Stimulated activated naive CD8-positive, alpha-beta T cell treated with anti-CD3 and anti-CD28 coated beads, Interleukin-15, Interleukin-2, amounts not matched to agents 100 U/mL and 50 U/mL, for 24 hours (primary cell): Measurements from ENCODE around the gene CXCR5.
A peak's percentile ranks its signal among the peaks of the same experiment; 100 is the strongest.
"Not testable (repeated sequence)": the region's sequence is repeated elsewhere in the genome, so short reads cannot be mapped to it uniquely, and the experiment has no call there.

Experiments used
- ATAC-seq: fragments of 150-1000 bp; cut with Tn5 transposase; one replicate; pipeline ENCODE4 v1.10.0; 2021
- DNase-seq: peaks from one replicate; pipeline ENCODE4 v3.0.0; 2021

The CXCR5 gene, protein sequence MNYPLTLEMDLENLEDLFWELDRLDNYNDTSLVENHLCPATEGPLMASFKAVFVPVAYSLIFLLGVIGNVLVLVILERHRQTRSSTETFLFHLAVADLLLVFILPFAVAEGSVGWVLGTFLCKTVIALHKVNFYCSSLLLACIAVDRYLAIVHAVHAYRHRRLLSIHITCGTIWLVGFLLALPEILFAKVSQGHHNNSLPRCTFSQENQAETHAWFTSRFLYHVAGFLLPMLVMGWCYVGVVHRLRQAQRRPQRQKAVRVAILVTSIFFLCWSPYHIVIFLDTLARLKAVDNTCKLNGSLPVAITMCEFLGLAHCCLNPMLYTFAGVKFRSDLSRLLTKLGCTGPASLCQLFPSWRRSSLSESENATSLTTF

DNA sequence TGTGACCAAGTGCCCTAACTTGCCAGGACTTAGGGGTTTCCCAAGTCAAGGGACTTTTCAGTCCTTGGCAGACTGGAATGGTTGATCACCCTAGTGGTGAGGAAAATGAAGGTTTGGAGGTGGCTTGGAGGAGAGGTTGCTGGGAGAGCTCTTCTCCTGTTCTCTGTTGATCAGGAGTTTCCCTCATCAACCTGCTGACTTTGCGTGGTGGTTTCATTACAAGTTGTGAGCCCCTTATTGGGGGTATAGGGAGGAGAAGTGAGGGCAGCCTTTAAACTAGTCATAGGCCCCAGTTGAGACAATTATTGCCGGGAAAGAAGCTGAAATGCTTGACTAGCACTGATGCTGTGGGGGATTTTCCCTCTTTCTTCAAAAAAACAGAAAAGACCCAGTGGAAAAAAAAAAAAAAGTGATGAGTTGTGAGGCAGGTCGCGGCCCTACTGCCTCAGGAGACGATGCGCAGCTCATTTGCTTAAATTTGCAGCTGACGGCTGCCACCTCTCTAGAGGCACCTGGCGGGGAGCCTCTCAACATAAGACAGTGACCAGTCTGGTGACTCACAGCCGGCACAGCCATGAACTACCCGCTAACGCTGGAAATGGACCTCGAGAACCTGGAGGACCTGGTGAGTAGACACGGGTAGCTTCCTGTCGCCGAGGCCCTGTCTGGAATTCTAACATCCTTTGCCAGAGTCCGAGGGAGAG lies at the start of gene CXCR5:
Gene CXCR5, plus strand, starts transcription at position 525 of the 704 bp plus-strand sequence. Its CDS starts 50 bp downstream, at position 575.
- ATAC-seq (peak; percentile 68), DNase-seq (peak; percentile 61)

DNA sequence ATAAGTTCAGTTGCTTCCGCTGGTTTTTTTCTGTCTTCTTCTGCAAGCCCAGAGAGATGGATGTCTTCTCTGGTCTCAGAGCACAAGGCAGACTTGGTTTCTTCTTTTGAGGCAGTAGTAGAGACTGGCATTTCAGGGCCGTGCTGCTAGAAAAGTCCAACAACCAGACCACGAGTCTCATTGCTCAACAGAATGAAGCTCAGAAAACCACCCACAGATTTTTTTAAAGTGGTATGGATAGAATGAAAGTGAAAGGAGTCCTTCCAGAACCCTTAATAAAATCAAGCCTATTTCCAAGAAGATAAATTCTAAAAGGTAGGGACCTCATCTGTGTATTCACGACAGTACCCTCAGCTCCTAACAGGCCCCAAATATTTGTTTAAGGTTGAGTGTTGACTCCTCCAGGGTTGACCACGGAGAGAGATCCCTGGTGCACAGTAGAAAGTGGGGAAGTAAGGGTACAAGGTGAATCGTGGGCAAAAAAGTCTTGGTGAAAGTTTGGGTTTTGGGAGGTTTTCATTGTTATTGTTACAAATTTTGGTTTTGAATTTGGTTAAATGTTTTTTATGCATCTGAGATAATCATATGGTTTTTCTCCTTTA lies 49.2 kb upstream of the CXCR5 start:
- no peak for DNase-seq
- peak; percentile 69 for ATAC-seq

DNA sequence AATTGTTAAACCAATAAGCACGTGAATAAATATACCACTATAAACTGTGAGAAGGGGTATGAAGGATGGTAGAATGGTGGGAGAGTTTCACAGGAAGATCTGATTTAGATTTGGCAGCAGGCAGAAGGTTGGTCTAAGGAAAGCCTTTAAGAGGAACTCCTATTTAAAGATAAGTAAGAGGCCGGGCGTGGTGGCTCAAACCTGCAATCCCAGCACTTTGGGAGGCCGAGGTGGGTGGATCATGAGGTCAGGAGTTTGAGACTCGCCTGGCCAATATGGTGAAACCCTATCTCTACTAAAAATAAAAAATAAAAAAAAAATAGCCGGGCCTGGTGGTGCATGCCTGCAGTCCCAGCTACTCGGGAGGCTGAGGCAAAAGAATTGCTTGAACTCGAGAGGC lies 45.8 kb upstream of the CXCR5 start:
- ATAC-seq (no peak), DNase-seq (no peak)

DNA sequence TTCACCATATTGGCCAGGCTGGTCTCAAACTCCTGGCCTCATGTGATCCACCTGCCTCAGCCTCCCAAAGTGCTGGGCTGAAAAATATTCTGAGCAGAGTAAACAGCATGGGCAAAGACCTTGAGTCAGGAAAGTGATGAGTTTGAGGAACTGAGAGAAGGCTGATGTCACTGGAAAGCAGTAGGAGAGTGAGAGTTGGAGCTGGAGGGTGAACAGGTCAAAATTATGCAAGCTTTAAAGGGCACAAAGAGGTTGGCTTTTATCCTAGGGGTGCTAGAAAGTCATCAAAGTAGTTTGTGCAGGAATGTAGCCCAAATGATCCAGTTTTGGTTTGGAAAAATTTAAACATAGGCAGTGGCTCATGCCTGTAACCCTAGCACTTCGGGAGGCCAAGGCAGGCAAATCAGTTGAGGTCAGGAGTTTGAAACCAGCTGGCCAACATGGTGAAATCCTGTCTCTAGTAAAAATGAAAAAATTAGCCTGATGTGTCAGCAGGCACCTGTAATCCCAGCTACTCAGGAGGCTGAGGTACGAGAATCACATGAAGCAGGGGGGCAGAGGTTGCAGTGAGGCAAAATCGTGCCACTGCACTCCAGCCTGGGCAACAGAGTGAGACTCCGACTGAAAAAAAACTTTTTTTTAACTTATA lies 44.7 kb upstream of the CXCR5 start:
- ATAC-seq, result peak; percentile 58
- no peak for DNase-seq

DNA sequence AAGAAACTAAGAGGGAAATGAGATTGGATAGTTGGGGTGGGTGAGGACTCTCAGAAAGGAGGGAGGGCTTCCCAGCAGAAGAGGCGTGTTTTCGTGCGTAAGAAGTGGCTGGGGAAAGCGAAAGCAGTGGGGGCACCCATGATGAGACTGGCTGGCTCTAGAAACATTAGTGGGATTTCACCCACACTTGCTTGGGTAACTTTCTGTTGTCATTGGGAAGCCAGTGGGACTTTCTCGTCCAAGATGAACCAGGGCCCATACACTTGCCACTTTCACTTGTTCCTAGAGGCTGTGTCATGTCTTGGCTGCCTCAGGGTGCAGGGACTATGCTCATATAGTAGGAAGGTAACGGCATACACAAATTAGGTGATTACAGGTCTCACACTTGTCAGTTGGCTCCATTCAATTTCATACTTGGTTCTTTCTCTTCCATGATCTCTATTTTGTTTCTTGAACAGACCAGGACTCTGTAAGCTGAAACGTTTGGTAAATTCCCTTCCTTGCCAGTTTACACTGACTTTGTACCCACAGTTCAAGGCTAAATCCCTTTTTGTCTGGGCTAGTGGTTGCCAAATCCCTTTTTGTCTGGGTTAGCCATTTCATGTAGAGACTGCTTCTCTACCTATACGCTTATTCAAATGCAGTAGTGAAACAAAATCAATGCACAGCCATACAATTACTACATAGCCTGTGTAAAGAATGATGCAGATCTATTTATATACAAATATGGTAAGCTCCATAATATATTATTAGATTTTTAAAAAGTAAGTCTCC lies 42.0 kb upstream of the CXCR5 start:
- ATAC-seq, result peak; percentile 74
- peak; percentile 53 for DNase-seq

DNA sequence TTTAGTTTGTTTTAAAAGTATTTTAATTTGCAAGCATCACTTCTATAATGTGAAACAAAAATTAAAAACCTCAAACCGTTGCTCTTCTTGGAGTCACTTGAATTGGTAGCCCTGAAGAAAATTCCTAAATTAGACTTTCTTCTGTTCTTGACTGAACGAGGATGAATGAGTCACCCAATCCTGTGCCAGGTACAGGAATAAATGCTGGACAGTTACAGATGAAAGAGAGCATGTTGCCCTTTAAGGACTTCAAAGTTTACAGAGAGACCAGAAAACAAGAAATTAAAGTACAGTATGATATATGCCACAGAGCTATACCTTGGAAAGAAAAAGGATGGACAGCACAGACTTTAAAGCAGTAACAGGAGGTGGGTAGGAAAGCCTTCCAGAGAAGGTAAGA lies 41.3 kb upstream of the CXCR5 start:
- DNase-seq (no peak), ATAC-seq (no peak)

DNA sequence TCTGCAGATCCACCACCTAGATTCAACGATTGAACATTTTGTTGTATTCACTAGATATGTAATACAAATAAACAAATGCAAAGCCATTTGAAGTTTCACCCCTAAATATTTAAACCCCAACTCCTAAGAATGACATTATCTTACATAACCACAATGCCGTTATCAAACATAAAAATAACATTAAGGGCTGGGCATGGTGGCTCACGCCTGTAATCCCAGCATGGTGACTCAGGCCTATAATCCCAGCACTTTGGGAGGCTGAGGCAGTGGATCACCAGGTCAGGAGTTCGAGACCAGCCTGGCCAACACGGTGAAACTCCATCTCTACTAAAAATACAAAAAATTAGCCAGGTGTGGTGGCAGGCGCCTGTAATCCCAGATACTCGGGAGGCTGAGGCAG lies 40.8 kb upstream of the CXCR5 start:
- ATAC-seq, DNase-seq: not testable (repeated sequence)

DNA sequence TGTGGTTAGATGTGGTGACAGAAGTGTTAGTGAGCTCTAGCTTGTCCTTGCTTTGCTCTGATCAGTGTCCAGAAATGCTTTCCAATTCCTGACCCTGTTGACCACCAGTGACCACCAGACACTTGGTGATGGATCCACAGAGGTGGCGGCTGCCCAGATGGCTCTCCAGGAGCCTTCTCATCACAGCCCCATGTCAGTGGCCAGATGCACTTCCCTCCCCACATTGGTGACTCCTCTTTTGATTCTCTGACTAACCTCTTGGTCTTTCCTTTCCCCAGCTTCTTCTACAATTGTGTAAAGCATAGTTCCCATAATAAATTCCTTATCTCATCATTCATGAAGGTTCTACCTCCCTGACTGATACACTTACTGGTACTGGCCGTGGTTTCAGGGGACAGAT lies 40.1 kb upstream of the CXCR5 start:
- DNase-seq (peak; percentile 8), ATAC-seq (no peak)

DNA sequence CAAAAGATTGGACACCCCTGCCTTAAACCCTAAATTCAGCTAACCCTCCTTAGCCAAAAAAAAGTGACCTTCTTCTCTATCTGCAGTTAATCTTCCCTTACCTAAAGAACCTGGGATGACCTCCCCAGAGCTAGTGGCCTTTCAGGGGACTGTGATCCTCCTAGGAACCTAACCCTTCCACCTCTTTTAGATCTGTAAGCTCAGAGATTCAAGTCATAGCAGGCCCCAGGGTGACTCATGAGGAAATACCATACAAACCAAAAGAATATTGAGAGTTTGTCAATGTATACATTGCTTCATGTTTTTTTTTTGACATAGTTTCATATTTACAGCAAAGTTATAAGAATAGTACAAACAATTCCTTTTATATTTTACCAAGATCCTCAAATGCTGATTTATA lies 38.3 kb upstream of the CXCR5 start:
- ATAC-seq, result peak; percentile 62
- peak; percentile 6 for DNase-seq

DNA sequence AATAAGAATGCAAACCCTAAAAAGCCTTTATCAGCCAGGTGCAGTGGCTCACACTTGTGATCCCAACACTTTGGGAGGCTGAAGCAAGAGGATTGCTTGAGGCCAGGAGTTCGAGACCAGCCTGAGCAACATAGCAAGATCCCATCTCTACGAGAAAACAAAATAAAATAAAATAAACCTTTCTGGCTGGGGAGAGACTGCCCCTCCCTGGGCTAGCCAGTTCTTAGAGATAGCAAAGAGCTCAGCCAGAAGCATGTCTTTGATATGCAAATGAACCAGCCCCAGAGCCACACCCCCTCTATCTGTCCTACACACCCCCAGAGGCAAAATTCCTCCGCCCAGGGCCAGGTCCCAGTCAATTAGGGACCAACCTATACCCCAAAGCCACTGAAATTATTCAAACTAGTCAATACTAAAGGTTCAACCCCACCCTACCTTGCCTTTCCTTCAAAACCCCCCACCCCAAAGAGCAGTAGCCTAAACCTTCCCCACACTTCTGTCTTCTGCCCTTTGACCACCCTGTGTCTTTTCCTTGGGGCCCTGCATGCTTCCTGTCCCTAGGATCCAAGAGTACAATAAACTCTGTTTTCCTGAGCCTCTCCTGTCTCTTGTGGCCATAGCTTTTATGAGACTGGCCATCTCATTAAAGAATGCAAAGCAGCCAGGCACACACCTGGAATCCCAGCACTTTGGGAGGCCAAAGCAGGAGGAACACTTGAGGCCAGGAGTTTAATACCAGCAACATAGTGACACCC lies 37.3 kb upstream of the CXCR5 start:
- ATAC-seq (no peak), DNase-seq (no peak)

DNA sequence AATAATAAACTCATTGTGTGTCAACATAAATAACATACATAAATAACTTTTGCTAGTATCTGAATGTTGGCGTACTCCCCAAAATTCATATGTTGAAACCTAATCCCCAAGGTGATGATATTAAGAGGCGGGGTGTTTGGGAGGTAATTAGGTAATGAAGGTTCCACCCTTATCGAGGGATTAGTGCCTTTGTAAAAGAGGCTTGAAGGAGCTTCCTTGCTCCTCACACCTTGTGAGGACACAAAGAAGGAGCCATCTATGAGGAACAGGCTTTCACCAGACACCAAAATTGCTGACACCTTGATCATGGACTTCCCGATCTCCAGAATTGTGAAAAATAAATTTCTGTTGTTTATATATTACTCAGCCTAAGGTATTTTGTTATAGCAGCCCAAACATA lies 33.9 kb upstream of the CXCR5 start:
- ATAC-seq (no peak), DNase-seq (no peak)

DNA sequence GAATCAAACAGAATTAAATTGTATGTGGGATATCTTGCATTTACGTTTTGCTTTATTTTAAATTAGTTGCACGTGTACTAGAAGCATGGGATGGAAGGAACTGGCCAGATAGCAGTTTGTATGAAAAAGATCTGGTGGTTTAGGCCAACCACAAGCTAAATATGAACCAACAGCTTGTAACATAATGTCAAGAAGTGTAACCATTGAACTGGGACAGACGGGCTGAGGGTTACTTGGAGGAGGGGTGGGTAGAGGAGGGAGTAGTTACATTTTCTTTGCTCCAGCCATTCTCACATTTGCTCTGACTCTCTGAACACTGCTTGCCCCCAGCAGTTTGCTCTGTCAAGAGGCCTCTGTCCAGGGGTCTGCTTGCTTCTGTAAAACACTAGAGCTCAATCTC lies 31.7 kb upstream of the CXCR5 start:
- no peak for ATAC-seq
- no peak for DNase-seq

DNA sequence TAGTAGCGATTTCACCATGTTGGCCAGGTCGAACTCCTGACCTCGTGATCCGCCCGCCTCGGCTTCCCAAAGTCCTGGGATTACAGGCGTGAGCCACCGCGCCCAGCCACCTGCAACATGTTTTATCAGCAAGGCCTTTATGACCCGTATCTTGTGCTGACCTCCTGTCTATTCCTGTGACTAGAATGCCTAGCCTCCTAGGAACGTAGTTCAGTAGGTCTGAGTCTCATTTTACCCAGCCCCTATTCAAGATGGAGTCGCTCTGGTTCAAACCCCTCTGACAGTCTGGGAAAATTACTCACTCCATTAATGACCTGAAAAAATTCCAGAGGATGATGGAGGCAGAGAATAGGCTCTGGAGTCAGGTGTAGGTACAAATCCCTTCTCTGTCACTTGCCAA lies 30.0 kb upstream of the CXCR5 start:
- no peak for ATAC-seq

DNA sequence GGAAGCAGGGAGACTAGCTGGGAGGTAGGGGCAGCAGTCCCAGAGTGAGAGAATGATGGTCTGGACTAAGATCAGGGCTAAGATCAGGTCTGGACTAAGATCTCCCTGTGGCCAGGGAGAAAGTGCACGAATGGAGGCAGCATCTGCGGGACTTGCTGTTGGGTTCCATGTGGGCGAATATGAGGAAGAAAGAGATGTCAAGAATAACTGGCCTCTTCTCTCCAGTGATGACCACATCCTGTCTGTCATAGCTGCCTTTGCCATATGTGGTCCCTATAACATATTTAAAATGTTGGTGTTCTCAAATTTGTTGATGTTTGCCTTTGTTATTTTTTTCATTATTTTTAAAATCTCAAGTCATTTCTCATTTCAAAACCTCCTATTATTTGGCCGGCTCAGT lies 27.4 kb upstream of the CXCR5 start:
- DNase-seq (no peak), ATAC-seq (no peak)

More for the DNA sequence above, 30.0 kb upstream of the CXCR5 start:
- no peak for DNase-seq

DNA sequence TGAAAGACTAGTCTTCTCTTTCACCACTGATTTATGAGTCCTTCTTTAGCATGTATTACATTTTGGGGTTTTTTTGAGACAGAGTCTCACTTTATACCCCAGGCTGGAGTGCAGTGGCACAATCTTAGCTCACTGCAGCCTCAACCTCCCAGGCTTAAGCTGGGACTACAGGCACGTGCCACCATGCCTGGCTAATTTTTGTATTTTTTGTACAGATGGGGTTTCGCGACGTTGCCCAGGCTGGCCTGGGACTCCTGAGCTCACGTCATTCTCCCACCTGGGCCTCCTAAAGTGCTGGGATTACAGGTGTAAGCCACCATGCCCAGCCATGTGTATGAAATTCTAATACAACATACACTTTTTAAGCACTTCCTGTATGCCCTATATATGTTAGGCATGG lies 26.3 kb upstream of the CXCR5 start:
- ATAC-seq, result no peak
- no peak for DNase-seq

DNA sequence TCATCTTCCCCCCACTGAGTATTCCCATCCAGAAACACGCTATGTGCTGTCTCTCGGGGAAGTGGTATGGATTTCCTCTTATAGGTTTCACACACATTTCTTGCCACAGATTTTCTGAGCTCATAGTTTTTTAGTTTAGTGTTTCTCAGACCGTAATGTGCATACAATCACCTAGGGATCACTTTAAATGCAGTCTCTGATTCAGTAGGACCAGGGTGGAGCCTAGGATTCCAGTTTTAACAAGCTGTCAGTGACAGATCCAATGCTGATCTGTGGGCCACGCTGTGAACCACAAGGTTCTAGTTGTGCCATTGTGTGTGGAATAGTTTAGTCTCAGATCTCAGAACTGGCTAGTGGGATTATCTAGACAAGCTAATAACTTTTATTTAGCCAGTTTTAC lies 23.7 kb upstream of the CXCR5 start:
- DNase-seq (no peak), ATAC-seq (peak; percentile 59)

DNA sequence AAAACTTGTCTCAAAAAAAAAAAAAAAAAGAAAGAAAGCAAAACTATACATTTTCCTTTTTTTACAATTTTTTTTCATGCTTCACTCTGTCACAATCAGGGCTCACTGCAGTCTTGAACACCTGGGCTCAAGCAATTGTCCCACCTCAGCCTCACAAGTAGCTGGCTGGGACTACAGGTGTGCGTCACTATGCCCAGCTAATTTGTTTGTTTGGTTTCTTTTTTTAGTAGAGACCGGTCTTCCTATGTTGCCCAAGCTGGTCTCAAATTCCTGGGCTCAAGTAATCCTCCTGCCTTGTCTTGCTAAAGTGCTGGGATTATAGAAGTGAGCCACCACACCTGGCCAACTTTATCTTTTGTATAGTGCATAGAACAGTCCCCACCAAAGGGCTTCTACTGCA lies 15.0 kb upstream of the CXCR5 start:
- ATAC-seq (no peak), DNase-seq (no peak)

DNA sequence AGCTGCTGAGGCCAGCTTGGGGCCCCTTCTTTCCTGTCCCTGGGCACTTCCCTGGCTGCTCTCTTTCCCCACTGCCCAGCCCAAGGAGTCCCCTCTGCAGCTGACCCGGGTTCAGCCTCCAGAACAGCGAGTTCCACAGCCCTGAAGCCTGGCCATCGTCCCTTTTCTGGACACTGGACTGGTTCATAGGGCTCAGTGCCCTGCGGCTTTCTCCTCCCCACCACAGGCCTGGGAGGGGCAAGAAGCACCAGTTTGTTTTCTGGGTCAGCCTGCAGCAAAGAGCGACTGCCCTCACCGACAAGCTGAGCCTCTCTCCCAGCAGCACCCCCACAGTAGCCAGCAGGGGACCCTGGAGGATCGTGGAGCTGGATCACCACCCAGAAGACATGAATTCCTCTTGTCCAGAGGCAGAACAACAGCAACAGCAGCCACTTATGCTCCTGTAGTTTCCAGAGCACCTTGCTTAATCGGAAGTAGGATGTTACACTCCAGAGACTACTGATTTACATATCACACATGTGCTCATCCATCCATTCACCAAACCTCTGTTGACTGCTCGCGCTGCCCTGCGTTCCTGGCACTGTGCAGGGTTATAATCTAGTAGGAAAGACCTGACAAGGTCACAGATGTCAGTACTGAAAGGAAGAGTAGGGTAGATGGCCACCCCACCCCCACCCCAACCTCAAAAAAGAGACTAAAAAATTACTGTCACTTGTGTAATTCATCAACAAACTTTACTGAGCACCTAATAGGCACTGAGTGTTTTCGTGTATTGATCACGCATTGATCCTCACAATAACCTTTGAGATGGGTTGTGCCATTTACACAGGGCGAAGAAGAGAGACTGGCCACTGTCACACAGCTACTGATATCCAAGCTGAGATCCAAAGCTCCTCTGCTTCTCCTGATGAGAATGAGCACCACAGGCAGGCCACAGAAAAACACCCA lies 13.0 kb upstream of the CXCR5 start:
- ATAC-seq (peak; percentile 56), DNase-seq (no peak)

DNA sequence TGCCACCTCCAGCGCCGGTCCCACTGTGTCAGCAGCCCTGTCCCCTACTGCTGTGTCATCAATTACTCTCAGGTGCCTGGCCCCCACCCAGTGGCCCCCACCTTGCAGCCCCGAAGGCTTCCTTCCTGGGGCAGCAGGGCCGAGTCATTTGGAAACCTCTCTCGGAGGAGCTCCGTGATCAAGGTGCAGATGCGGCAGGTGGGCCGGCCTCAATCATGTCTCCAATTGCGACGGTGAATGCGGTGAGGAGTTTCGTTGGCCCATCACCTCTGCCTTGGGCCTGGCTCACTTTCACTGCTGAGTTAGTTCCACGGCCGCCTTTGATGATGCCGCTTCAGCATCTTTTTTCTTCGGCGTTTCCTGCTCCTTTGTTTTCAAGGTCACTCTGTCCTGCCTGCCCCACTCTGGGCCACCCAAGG lies 11.3 kb upstream of the CXCR5 start:
- ATAC-seq (no peak), DNase-seq (no peak)

DNA sequence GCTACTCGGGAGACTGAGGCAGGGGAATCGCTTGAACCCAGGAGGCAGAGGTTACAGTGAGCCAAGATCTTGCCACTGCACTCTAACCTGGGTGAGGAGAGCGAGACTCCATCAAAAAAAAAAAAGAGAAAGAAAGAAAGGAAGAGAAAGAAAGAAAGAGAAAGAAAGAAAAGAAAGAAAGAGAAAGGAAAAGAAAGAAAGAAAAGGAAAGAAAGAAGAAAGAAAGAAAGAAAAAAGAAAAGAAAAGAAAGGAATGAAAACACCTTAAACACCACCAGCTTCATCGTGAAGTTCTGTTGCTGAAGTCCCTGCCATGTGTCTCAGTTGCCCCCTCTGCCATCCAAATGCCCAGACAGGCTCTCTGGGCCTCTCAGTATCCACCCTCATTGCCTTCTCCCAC lies 9.9 kb upstream of the CXCR5 start:
- ATAC-seq (no peak), DNase-seq (no peak)
